Right atrium auricular region (tissue), 2 donors: ENCODE data around the gene DPH3. TPM values are rescaled to one million over a fixed set of nuclear protein-coding genes. Genes with fewer than 3 reads are reported as not detected.

ENCODE experiments used
- DNase-seq: peaks from one replicate; pipeline ENCODE4 v3.0.0-alpha.2; 2019; ENCODE audit warnings: low spot score
- H3K27ac ChIP-seq, 2 donors: fragments of 200-600 bp; sonication (generic); 1 replicate in 1 of 2; 2 replicates in 1 of 2; pipeline ENCODE4 v1.5.1; 2016 to 2019
- H3K27me3 ChIP-seq, 2 donors: fragments of 200-600 bp; sonication (generic); one replicate each; pipeline versions ENCODE4 v1.5.1 to v1.6.0; 2017 to 2019
- H3K36me3 ChIP-seq: fragments of 200-600 bp; sonication (generic); one replicate; pipeline ENCODE4 v1.5.1; 2016
- H3K4me1 ChIP-seq, 2 donors: fragments of 200-600 bp; sonication (generic); one replicate each; pipeline versions ENCODE4 v1.5.1 to v1.6.0; 2017 to 2019
- H3K4me3 ChIP-seq, 2 donors: fragments of 200-600 bp; sonication (generic); 1 replicate in 1 of 2; 2 replicates in 1 of 2; pipeline ENCODE4 v1.5.1; 2017 to 2019; ENCODE audit warnings: mild to moderate bottlenecking in 1 of 2, moderate library complexity in 1 of 2
- H3K9me3 ChIP-seq, 2 donors: fragments of 200-600 bp; sonication (generic); one replicate each; pipeline ENCODE4 v1.5.1; 2019
- CTCF ChIP-seq, 2 donors: fragments of 200-600 bp; sonication (generic); IDR thresholded peaks; one replicate each; pipeline ENCODE4 v1.5.1; 2019; ENCODE audit warnings: antibody characterized with exemption in 2 of 2
- total RNA-seq, 2 donors: library from RNA; depleted of rRNA; stranded (reverse); fragments of >200 nt; gene quantifications; one replicate each; pipeline ENCODE4 v1.1.0, GENCODE V29; 2016

The DPH3 gene
- total RNA-seq, 2 donors from 2014 or later, result 17.3 to 17.7 TPM

- no peak for DNase-seq
- Histone ChIP-seq H3K36me3 (peaks cover 20% of the 10 kb centered on the region), H3K9me3 (no peaks in the 10 kb centered on the region), H3K27me3 (no peaks in the 10 kb centered on the region), H3K4me3 (no peak overlapping the region), H3K27ac (no peak overlapping the region), H3K4me1 (no peaks in the 10 kb centered on the region)
- TF ChIP-seq CTCF (IDR thresholded peaks at IDR 0.05), result no peak
Measured at GRCh38 chr3:16280671-16281070, 15.9 kb upstream of the DPH3 start.

- H3K4me1 ChIP-seq, result no peaks in the 10 kb centered on the region
- no peaks in the 10 kb centered on the region for H3K27me3 ChIP-seq
- no peak for DNase-seq
- H3K27ac ChIP-seq, result no peak overlapping the region
- TF ChIP-seq CTCF (IDR thresholded peaks at IDR 0.05), result no peak
- no peaks in the 10 kb centered on the region for H3K9me3 ChIP-seq
- peaks cover 20% of the 10 kb centered on the region for H3K36me3 ChIP-seq
- no peak overlapping the region for H3K4me3 ChIP-seq
Measured at GRCh38 chr3:16279010-16279801, 14.5 kb upstream of the DPH3 start.

- no peaks in the 10 kb centered on the region for H3K4me1 ChIP-seq
- no peak overlapping the region for H3K4me3 ChIP-seq
- H3K27ac ChIP-seq, result no peak overlapping the region
- DNase-seq, result no peak
- no peak for TF ChIP-seq CTCF (IDR thresholded peaks at IDR 0.05)
- H3K36me3 ChIP-seq, result peaks cover 13% of the 10 kb centered on the region
- H3K27me3 ChIP-seq, result no peaks in the 10 kb centered on the region
- no peaks in the 10 kb centered on the region for H3K9me3 ChIP-seq
Measured at GRCh38 chr3:16277471-16277870, 12.7 kb upstream of the DPH3 start.

- H3K4me1 ChIP-seq, result no peaks in the 10 kb centered on the region
- peaks cover 25% of the 10 kb centered on the region for H3K36me3 ChIP-seq
- DNase-seq, result no peak
- no peak overlapping the region for H3K4me3 ChIP-seq
- no peak for TF ChIP-seq CTCF (IDR thresholded peaks at IDR 0.05)
- no peaks in the 10 kb centered on the region for H3K9me3 ChIP-seq
- no peak overlapping the region for H3K27ac ChIP-seq
- no peaks in the 10 kb centered on the region for H3K27me3 ChIP-seq
Measured at GRCh38 chr3:16273867-16274266, 9.1 kb upstream of the DPH3 start.

GRCh38 chr3:16272588-16272987, 7.8 kb upstream of the DPH3 start:
- peaks cover 25% of the 10 kb centered on the region for H3K36me3 ChIP-seq
- no peak overlapping the region for H3K4me3 ChIP-seq
- H3K27ac ChIP-seq, result no peak overlapping the region
- H3K27me3 ChIP-seq, result no peaks in the 10 kb centered on the region
- DNase-seq, result no peak
- peaks cover 0 to 3% of the 10 kb centered on the region in 2 donors for H3K4me1 ChIP-seq
- H3K9me3 ChIP-seq, result no peaks in the 10 kb centered on the region
- TF ChIP-seq CTCF (IDR thresholded peaks at IDR 0.05), result no peak

- no peak overlapping the region for H3K4me3 ChIP-seq
- no peak overlapping the region for H3K27ac ChIP-seq
- peaks cover 25% of the 10 kb centered on the region for H3K36me3 ChIP-seq
- no peaks in the 10 kb centered on the region for H3K27me3 ChIP-seq
- TF ChIP-seq CTCF (IDR thresholded peaks at IDR 0.05), result no peak
- H3K4me1 ChIP-seq, result peaks cover 0 to 21% of the 10 kb centered on the region in 2 donors
- no peak for DNase-seq
- H3K9me3 ChIP-seq, result no peaks in the 10 kb centered on the region
Measured at GRCh38 chr3:16270855-16271254, 6.1 kb upstream of the DPH3 start.
